WERI-Rb-1 (cell line): Measurements from ENCODE around the gene NUP93.

ENCODE experiments used
- DNase-seq: peaks from one replicate; pipeline ENCODE4 v3.0.0-alpha.2; 2020
- H3K27ac ChIP-seq: fragments of 250-450 bp; sonication (Bioruptor Pico); 2 replicates; pipeline ENCODE4 v1.5.1; 2020; ENCODE audit warnings: mild to moderate bottlenecking, moderate library complexity
- H3K27me3 ChIP-seq: fragments of 250-450 bp; sonication (Bioruptor Pico); 2 replicates; pipeline ENCODE4 v1.5.1; 2021; ENCODE audit warnings: mild to moderate bottlenecking, low read depth, moderate library complexity; ENCODE audit not compliant: insufficient read depth, severe bottlenecking
- H3K36me3 ChIP-seq: fragments of 250-450 bp; sonication (Bioruptor Pico); 2 replicates; pipeline ENCODE4 v1.5.1; 2020; ENCODE audit warnings: mild to moderate bottlenecking, moderate library complexity
- H3K4me3 ChIP-seq: 2 replicates; pipeline ENCODE4 v1.5.1; 2011; ENCODE audit warnings: low read depth, mild to moderate bottlenecking, control low read depth, low read length
- H3K9me3 ChIP-seq: fragments of 250-450 bp; sonication (Bioruptor Pico); 2 replicates; pipeline ENCODE4 v1.5.1; 2021; ENCODE audit warnings: mild to moderate bottlenecking, moderate library complexity; ENCODE audit not compliant: severe bottlenecking
- TF ChIP-seq, protein P1 (sequence below): IDR thresholded peaks from 2 replicates; pipeline ENCODE4 v1.5.1; 2011; ENCODE audit warnings: low read depth, mild to moderate bottlenecking, control low read depth, inconsistent platforms, low read length

Gene NUP93

DNA sequence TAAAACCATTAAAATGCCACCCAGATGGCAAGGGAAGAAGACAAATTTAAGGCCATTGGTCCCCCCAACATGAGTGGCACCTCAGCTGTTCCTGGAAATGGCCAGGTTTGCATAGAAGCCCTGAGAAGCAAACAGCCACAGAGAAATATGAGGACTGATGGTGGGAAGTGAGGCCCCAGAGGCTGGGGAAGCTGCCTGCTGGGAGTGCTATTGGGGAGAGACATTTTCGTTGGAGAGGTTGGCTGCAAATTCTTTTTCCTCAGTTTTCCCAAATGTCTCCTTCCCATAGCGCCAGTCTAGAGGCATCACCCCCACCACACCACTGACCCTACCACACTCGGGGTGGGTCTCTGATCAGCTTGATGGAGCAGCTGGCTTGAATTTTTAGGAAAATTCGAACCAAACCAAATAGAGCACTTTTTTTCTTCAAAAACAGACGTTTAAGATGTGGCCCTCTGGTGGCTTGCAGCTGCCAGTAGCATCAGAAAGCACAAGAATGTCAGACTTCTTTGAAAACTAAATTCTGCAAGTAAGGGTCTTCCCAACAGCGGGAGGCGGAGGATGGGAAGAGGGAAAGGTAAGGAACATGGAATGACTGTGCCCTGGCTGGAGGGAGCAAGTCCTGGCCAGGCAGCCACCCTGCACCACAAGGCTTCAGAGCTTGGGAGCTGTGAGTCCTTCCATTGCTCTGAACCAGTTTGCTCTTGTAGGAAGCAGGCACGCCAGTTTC lies 121.9 kb downstream of the NUP93 start:
- H3K27ac ChIP-seq: no peak overlapping the region
- no peaks in the 10 kb centered on the region; the same call in 1 of the 2 replicates for H3K36me3 ChIP-seq
- H3K9me3 ChIP-seq: no peaks in the 10 kb centered on the region
- no peak overlapping the region for H3K4me3 ChIP-seq
- no peaks in the 10 kb centered on the region for H3K27me3 ChIP-seq
- DNase-seq: no peak
- TF ChIP-seq, protein P1, sequence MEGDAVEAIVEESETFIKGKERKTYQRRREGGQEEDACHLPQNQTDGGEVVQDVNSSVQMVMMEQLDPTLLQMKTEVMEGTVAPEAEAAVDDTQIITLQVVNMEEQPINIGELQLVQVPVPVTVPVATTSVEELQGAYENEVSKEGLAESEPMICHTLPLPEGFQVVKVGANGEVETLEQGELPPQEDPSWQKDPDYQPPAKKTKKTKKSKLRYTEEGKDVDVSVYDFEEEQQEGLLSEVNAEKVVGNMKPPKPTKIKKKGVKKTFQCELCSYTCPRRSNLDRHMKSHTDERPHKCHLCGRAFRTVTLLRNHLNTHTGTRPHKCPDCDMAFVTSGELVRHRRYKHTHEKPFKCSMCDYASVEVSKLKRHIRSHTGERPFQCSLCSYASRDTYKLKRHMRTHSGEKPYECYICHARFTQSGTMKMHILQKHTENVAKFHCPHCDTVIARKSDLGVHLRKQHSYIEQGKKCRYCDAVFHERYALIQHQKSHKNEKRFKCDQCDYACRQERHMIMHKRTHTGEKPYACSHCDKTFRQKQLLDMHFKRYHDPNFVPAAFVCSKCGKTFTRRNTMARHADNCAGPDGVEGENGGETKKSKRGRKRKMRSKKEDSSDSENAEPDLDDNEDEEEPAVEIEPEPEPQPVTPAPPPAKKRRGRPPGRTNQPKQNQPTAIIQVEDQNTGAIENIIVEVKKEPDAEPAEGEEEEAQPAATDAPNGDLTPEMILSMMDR: 0 out of 2 replicates have a peak, but pooled peaks have one; percentile 20

DNA sequence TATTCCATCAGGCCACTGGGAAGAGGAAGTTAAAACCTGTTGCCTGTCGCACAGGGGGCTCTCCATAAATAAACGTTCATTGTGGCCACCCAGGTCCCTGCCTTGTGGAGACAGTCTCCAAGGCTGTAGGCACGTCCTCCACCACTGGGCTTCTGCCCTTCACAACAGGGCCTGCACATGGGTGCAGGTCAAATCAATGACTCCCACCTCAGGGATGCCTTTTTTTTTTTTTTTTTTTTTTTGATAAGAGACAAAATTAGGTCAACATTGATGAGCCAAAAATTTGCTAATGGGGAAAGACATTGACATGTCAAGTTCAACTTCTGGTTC lies 122.4 kb downstream of the NUP93 start:
- TF ChIP-seq, protein P1: no peak
- Histone ChIP-seq H3K27me3 (no peaks in the 10 kb centered on the region), H3K4me3 (no peak overlapping the region), H3K36me3 (no peaks in the 10 kb centered on the region; the same call in 1 of the 2 replicates), H3K9me3 (no peaks in the 10 kb centered on the region), H3K27ac (no peak overlapping the region)
- no peak for DNase-seq

DNA sequence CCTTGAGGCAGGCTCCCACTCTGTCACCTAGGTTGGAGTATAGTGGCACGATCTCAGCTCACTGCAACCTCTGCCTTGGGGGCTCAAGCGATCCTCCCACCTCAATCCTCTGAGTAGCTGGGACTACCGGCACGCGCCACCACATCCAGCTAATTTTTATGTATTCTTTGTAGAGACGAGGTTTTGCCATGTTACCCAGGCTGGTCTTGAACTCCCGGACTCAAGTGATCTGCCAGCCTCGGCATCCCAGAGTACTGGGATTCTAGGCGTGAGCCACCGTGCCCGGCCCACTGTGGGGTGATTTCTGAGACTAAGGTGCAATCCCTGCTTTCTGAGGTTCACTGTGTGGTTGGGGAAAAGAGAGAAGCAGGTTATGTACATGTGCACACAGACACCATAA lies 123.0 kb downstream of the NUP93 start:
- no peak overlapping the region for H3K27ac ChIP-seq
- no peaks in the 10 kb centered on the region for H3K9me3 ChIP-seq
- TF ChIP-seq, protein P1: no peak
- DNase-seq: no peak
- no peaks in the 10 kb centered on the region; the same call in 1 of the 2 replicates for H3K36me3 ChIP-seq
- H3K4me3 ChIP-seq: no peak overlapping the region
- H3K27me3 ChIP-seq: no peaks in the 10 kb centered on the region

DNA sequence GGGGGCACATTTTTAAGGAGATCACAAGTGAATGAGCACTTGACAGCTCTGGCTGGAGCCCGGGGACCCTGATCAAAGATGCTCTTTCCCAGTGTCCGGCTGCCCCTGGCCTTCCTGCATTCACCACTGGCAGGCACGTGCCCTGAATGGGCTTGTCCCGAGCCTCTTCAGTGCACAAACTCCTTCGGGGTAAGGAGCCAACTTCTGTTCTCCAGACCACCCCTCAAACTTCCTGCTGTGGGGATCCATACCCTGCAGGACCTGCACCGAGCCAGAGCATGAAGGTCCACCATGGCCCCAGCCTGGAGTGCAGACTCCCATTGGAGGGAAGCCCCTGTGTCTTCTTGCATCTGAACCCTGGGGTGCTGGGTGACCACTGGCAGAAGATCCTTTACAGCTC lies 125.3 kb downstream of the NUP93 start:
- DNase-seq: no peak
- H3K27ac ChIP-seq: no peak overlapping the region
- H3K4me3 ChIP-seq: no peak overlapping the region
- H3K27me3 ChIP-seq: no peaks in the 10 kb centered on the region
- H3K36me3 ChIP-seq: no peaks in the 10 kb centered on the region
- H3K9me3 ChIP-seq: no peaks in the 10 kb centered on the region
- TF ChIP-seq, protein P1: no peak

DNA sequence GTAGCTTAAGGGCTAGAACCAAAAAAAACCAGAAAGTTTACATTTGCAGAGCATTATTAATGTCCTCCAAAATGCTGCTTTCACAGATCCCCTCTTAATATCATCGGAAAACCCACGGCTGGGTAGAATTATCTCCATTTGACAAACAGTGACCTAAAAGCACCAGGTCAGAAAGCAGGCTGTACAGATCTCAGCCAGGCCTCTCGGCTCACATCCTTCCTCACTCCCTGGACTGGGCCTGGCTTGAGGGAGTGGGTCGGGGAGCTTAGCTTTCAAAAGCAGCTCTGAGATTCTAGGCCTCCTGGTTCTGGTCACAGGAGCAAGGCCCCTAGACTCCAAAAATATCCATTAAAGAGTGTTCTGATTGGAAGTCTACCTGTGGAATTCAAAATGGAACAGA lies 126.0 kb downstream of the NUP93 start:
- Histone ChIP-seq H3K27me3 (no peaks in the 10 kb centered on the region), H3K9me3 (no peaks in the 10 kb centered on the region), H3K36me3 (no peaks in the 10 kb centered on the region), H3K27ac (no peak overlapping the region), H3K4me3 (no peak overlapping the region)
- TF ChIP-seq, protein P1: no peak
- no peak for DNase-seq

DNA sequence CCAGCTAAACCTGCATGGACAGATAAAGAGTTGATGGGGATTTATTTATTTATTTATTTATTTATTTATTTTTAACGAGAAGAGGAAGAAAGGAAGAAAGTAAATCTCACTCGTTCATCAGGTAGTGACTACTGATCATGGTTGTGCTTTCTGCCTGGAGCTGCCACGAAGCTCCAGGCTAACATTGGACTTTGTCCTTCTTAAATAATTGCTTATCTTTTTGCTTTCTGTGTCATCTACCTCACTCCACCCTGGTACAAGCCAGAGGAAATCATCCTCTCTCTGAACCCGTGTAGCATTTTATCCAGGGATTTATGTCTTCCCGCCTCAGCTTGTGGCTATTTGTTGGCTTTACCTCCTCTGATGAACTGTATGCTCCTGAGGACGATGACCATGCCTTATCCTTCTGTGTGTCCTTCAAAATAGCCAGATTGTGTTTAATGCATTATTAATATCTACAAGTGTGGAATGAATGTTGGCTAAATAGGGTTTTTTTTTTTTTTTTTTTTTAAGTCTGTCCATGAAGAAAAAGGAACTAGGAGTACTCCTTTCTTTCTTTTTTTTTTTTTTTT lies 127.0 kb downstream of the NUP93 start:
- Histone ChIP-seq H3K4me3 (no peak overlapping the region), H3K36me3 (no peaks in the 10 kb centered on the region), H3K27ac (no peak overlapping the region), H3K27me3 (no peaks in the 10 kb centered on the region), H3K9me3 (no peaks in the 10 kb centered on the region)
- DNase-seq: no peak
- TF ChIP-seq, protein P1: no peak
